ENCODE measurements around the gene ETS1.

The ETS1 gene

GRCh38 chr11:128499613-128500253 lies 87.6 kb downstream of the ETS1 start:
- FAIRE-seq = no peak

- FAIRE-seq = no peak
These were observed 88.6 kb downstream of the ETS1 start for GRCh38 chr11:128498721-128499245.

GRCh38 chr11:128497776-128498095 lies 89.6 kb downstream of the ETS1 start:
- FAIRE-seq = peak; percentile 4

- peak; percentile 95 for FAIRE-seq
These were observed 90.1 kb downstream of the ETS1 start for GRCh38 chr11:128497061-128497775.

- FAIRE-seq = no peak
These were observed 90.7 kb downstream of the ETS1 start for GRCh38 chr11:128496692-128497060.

GRCh38 chr11:128496249-128496648 lies 91.1 kb downstream of the ETS1 start:
- no peak for FAIRE-seq

GRCh38 chr11:128494418-128495332 lies 92.7 kb downstream of the ETS1 start:
- FAIRE-seq = no peak

- no peak for FAIRE-seq
These were observed 93.8 kb downstream of the ETS1 start for GRCh38 chr11:128493570-128493965.

- no peak for FAIRE-seq
These were observed 94.3 kb downstream of the ETS1 start for GRCh38 chr11:128492903-128493569.

- FAIRE-seq = no peak
These were observed 94.9 kb downstream of the ETS1 start for GRCh38 chr11:128492461-128492860.

GRCh38 chr11:128491195-128491936 lies 96.0 kb downstream of the ETS1 start:
- no peak for FAIRE-seq

GRCh38 chr11:128490092-128490491 lies 97.3 kb downstream of the ETS1 start:
- FAIRE-seq = no peak

- FAIRE-seq = no peak
These were observed 98.9 kb downstream of the ETS1 start for GRCh38 chr11:128488471-128488870.

GRCh38 chr11:128487978-128488377 lies 99.4 kb downstream of the ETS1 start:
- no peak for FAIRE-seq

- no peak for FAIRE-seq
These were observed 103.2 kb downstream of the ETS1 start for GRCh38 chr11:128484172-128484571.

GRCh38 chr11:128483211-128483788 lies 104.1 kb downstream of the ETS1 start:
- FAIRE-seq = no peak

GRCh38 chr11:128482512-128483191 lies 104.7 kb downstream of the ETS1 start:
- no peak for FAIRE-seq

- no peak for FAIRE-seq
These were observed 105.3 kb downstream of the ETS1 start for GRCh38 chr11:128482092-128482491.

- FAIRE-seq = peak; percentile 54
These were observed 106.2 kb downstream of the ETS1 start for GRCh38 chr11:128481135-128481534.

- no peak for FAIRE-seq
These were observed 106.7 kb downstream of the ETS1 start for GRCh38 chr11:128480665-128481064.

GRCh38 chr11:128480066-128480465 lies 107.3 kb downstream of the ETS1 start:
- FAIRE-seq = no peak

Measured in endometrium (tissue), 2 donors.